HG02610 (cell line): ENCODE results near the gene MAPK6.
A peak's percentile ranks its signal among the peaks of the same experiment; 100 is the strongest.
"Not testable (repeated sequence)": the region's sequence is repeated elsewhere in the genome, so short reads cannot be mapped to it uniquely, and the experiment has no call there.

Experiments
- ATAC-seq: cut with Tn5 transposase; IDR thresholded peaks from one replicate; pipeline ENCODE4 v1.9.1; 2021; ENCODE audit warnings: mild to moderate bottlenecking, moderate library complexity; ENCODE audit not compliant: unreplicated experiment

The MAPK6 gene

GRCh38 chr15:52042051-52042851, 23.2 kb downstream of the MAPK6 start:
- no peak for ATAC-seq

- ATAC-seq, result not testable (repeated sequence)
These were observed 26.8 kb downstream of the MAPK6 start for GRCh38 chr15:52045795-52046298.

- not testable (repeated sequence) for ATAC-seq
These were observed 27.5 kb downstream of the MAPK6 start for GRCh38 chr15:52046552-52046951.

GRCh38 chr15:52050416-52050815, 31.4 kb downstream of the MAPK6 start:
- ATAC-seq, result no peak

- no peak for ATAC-seq
These were observed 33.3 kb downstream of the MAPK6 start for GRCh38 chr15:52052066-52052935.

- no peak for ATAC-seq
These were observed 35.4 kb downstream of the MAPK6 start for GRCh38 chr15:52054381-52054780.

GRCh38 chr15:52054858-52055257, 35.8 kb downstream of the MAPK6 start:
- not testable (repeated sequence) for ATAC-seq

- no peak for ATAC-seq
These were observed 37.0 kb downstream of the MAPK6 start for GRCh38 chr15:52056001-52056400.

GRCh38 chr15:52056496-52056895, 37.5 kb downstream of the MAPK6 start:
- no peak for ATAC-seq

GRCh38 chr15:52057996-52058395, 39.0 kb downstream of the MAPK6 start:
- no peak for ATAC-seq

GRCh38 chr15:52060501-52060900, 41.5 kb downstream of the MAPK6 start:
- ATAC-seq, result no peak

- peak; percentile 53 for ATAC-seq
These were observed 48.0 kb downstream of the MAPK6 start for GRCh38 chr15:52066842-52067544.

- peak; percentile 20 for ATAC-seq
These were observed 48.5 kb downstream of the MAPK6 start for GRCh38 chr15:52067545-52067926.

GRCh38 chr15:52068004-52068615, 49.1 kb downstream of the MAPK6 start:
- ATAC-seq, result no peak

- no peak for ATAC-seq
These were observed 50.5 kb downstream of the MAPK6 start for GRCh38 chr15:52069559-52069958.

GRCh38 chr15:52071570-52071969, 52.6 kb downstream of the MAPK6 start:
- ATAC-seq, result no peak

GRCh38 chr15:52076889-52077781, 58.1 kb downstream of the MAPK6 start:
- ATAC-seq, result peak; percentile 90

GRCh38 chr15:52078197-52078875, 59.3 kb downstream of the MAPK6 start:
- no peak for ATAC-seq
